ENCODE results near the gene SRSF3. TPM values are rescaled to one million over a fixed set of nuclear protein-coding genes. Genes with fewer than 3 reads are reported as not detected.
"Not testable (repeated sequence)": the region's sequence is repeated elsewhere in the genome, so short reads cannot be mapped to it uniquely, and the experiment has no call there.

Gene SRSF3
- polyA plus RNA-seq (ENCODE audit: insufficient read length): 286 TPM

GRCh38 chr6:36594029-36594815 lies at the start of gene SRSF3:
SRSF3 (plus strand) TSS chr6:36594362; CDS start chr6:36596763, 2,401 bp downstream.
- DNase-seq (ENCODE audit: low read depth): peak; percentile 95

- DNase-seq (ENCODE audit: low read depth): no peak
Measured at GRCh38 chr6:36545767-36546307, 48.3 kb upstream of the SRSF3 start.

GRCh38 chr6:36546308-36546919 lies 47.7 kb upstream of the SRSF3 start:
- DNase-seq (ENCODE audit: low read depth): no peak

GRCh38 chr6:36546920-36547645 lies 47.1 kb upstream of the SRSF3 start, which contains the start of gene STK38:
STK38 (minus strand) TSS chr6:36547479; CDS start chr6:36540202, 7,277 bp downstream.
- no peak for DNase-seq (ENCODE audit: low read depth)

- DNase-seq (ENCODE audit: low read depth): no peak
Measured at GRCh38 chr6:36547646-36548400, 46.3 kb upstream of the SRSF3 start.

GRCh38 chr6:36548401-36548743 lies 45.8 kb upstream of the SRSF3 start:
- no peak for DNase-seq (ENCODE audit: low read depth)

- DNase-seq (ENCODE audit: low read depth): no peak
Measured at GRCh38 chr6:36550473-36551000, 43.6 kb upstream of the SRSF3 start.

GRCh38 chr6:36555750-36556252 lies 38.4 kb upstream of the SRSF3 start:
- DNase-seq (ENCODE audit: low read depth): no peak

- DNase-seq (ENCODE audit: low read depth): no peak
Measured at GRCh38 chr6:36556281-36556680, 37.9 kb upstream of the SRSF3 start.

- no peak for DNase-seq (ENCODE audit: low read depth)
Measured at GRCh38 chr6:36559011-36559793, 35.0 kb upstream of the SRSF3 start.

GRCh38 chr6:36560822-36561221 lies 33.3 kb upstream of the SRSF3 start:
- no peak for DNase-seq (ENCODE audit: low read depth)

GRCh38 chr6:36563237-36563927 lies 30.8 kb upstream of the SRSF3 start:
- no peak for DNase-seq (ENCODE audit: low read depth)

- no peak for DNase-seq (ENCODE audit: low read depth)
Measured at GRCh38 chr6:36563928-36564284, 30.3 kb upstream of the SRSF3 start.

GRCh38 chr6:36566418-36566905 lies 27.7 kb upstream of the SRSF3 start:
- no peak for DNase-seq (ENCODE audit: low read depth)

- no peak for DNase-seq (ENCODE audit: low read depth)
Measured at GRCh38 chr6:36570264-36570663, 23.9 kb upstream of the SRSF3 start.

- no peak for DNase-seq (ENCODE audit: low read depth)
Measured at GRCh38 chr6:36571122-36572043, 22.8 kb upstream of the SRSF3 start.

- not testable (repeated sequence) for DNase-seq (ENCODE audit: low read depth)
Measured at GRCh38 chr6:36572353-36573311, 21.5 kb upstream of the SRSF3 start.
